Right atrium auricular region (tissue), 2 donors: ENCODE data around the gene PIPOX. TPM values are rescaled to one million over a fixed set of nuclear protein-coding genes. Genes with fewer than 3 reads are reported as not detected.

ENCODE experiments used
- DNase-seq: peaks from one replicate; pipeline ENCODE4 v3.0.0-alpha.2; 2019; ENCODE audit warnings: low spot score
- H3K27ac ChIP-seq, 2 donors: fragments of 200-600 bp; sonication (generic); 1 replicate in 1 of 2; 2 replicates in 1 of 2; pipeline ENCODE4 v1.5.1; 2016 to 2019
- H3K27me3 ChIP-seq, 2 donors: fragments of 200-600 bp; sonication (generic); one replicate each; pipeline versions ENCODE4 v1.5.1 to v1.6.0; 2017 to 2019
- H3K36me3 ChIP-seq: fragments of 200-600 bp; sonication (generic); one replicate; pipeline ENCODE4 v1.5.1; 2016
- H3K4me1 ChIP-seq, 2 donors: fragments of 200-600 bp; sonication (generic); one replicate each; pipeline versions ENCODE4 v1.5.1 to v1.6.0; 2017 to 2019
- H3K4me3 ChIP-seq, 2 donors: fragments of 200-600 bp; sonication (generic); 1 replicate in 1 of 2; 2 replicates in 1 of 2; pipeline ENCODE4 v1.5.1; 2017 to 2019; ENCODE audit warnings: mild to moderate bottlenecking in 1 of 2, moderate library complexity in 1 of 2
- H3K9me3 ChIP-seq, 2 donors: fragments of 200-600 bp; sonication (generic); one replicate each; pipeline ENCODE4 v1.5.1; 2019
- CTCF ChIP-seq, 2 donors: fragments of 200-600 bp; sonication (generic); IDR thresholded peaks; one replicate each; pipeline ENCODE4 v1.5.1; 2019; ENCODE audit warnings: antibody characterized with exemption in 2 of 2
- total RNA-seq, 2 donors: library from RNA; depleted of rRNA; stranded (reverse); fragments of >200 nt; gene quantifications; one replicate each; pipeline ENCODE4 v1.1.0, GENCODE V29; 2016

PIPOX gene
- total RNA-seq, 2 donors from 2014 or later: 0.37 to 0.79 TPM

- no peak for DNase-seq
- Histone ChIP-seq H3K36me3 (no peaks in the 10 kb centered on the region), H3K4me3 (no peak overlapping the region), H3K27me3 (no peaks in the 10 kb centered on the region), H3K9me3 (no peaks in the 10 kb centered on the region), H3K27ac (no peak overlapping the region), H3K4me1 (peaks cover 0 to 4% of the 10 kb centered on the region in 2 donors)
- no peak for TF ChIP-seq CTCF (IDR thresholded peaks at IDR 0.05)
Measured at GRCh38 chr17:29014716-29015115, 28.2 kb upstream of the PIPOX start.

- Histone ChIP-seq H3K9me3 (no peaks in the 10 kb centered on the region), H3K36me3 (no peaks in the 10 kb centered on the region), H3K27me3 (no peaks in the 10 kb centered on the region), H3K4me3 (no peak overlapping the region), H3K4me1 (peaks cover 0 to 7% of the 10 kb centered on the region in 2 donors), H3K27ac (no peak overlapping the region)
- DNase-seq: no peak
- TF ChIP-seq CTCF (IDR thresholded peaks at IDR 0.05): no peak
Measured at GRCh38 chr17:29016345-29017210, 26.4 kb upstream of the PIPOX start.

- no peaks in the 10 kb centered on the region for H3K27me3 ChIP-seq
Measured at GRCh38 chr17:29018788-29019474, 24.0 kb upstream of the PIPOX start.

GRCh38 chr17:29019475-29020181, 23.3 kb upstream of the PIPOX start:
- no peak for DNase-seq
- no peaks in the 10 kb centered on the region for H3K36me3 ChIP-seq
- no peak overlapping the region for H3K27ac ChIP-seq
- H3K4me1 ChIP-seq: peaks cover 0 to 7% of the 10 kb centered on the region in 2 donors
- H3K9me3 ChIP-seq: no peaks in the 10 kb centered on the region
- H3K27me3 ChIP-seq: no peaks in the 10 kb centered on the region
- no peak for TF ChIP-seq CTCF (IDR thresholded peaks at IDR 0.05)
- H3K4me3 ChIP-seq: peak overlapping the region in 1 of 2 donors; percentile 18

More at GRCh38 chr17:29018788-29019474, 24.0 kb upstream of the PIPOX start:
- H3K4me1 ChIP-seq: peaks cover 0 to 7% of the 10 kb centered on the region in 2 donors
- no peak overlapping the region for H3K4me3 ChIP-seq
- H3K36me3 ChIP-seq: no peaks in the 10 kb centered on the region
- no peak for TF ChIP-seq CTCF (IDR thresholded peaks at IDR 0.05)
- no peak for DNase-seq
- H3K9me3 ChIP-seq: no peaks in the 10 kb centered on the region
- H3K27ac ChIP-seq: no peak overlapping the region

GRCh38 chr17:29020576-29020975, 22.4 kb upstream of the PIPOX start:
- no peak for TF ChIP-seq CTCF (IDR thresholded peaks at IDR 0.05)
- Histone ChIP-seq H3K36me3 (no peaks in the 10 kb centered on the region), H3K4me1 (peaks cover 0 to 7% of the 10 kb centered on the region in 2 donors), H3K9me3 (no peaks in the 10 kb centered on the region), H3K27ac (no peak overlapping the region), H3K4me3 (no peak overlapping the region), H3K27me3 (no peaks in the 10 kb centered on the region)
- DNase-seq: no peak
